Lung (tissue), 12 donors: ENCODE data around the gene RAI1. TPM values are rescaled to one million over a fixed set of nuclear protein-coding genes. Genes with fewer than 3 reads are reported as not detected.
A peak's percentile ranks its signal among the peaks of the same experiment; 100 is the strongest.

Experiments used
- ATAC-seq: fragments of 200-7000 bp; cut with Tn5 transposase; one replicate; pipeline ENCODE4 v1.9.1; 2020; ENCODE audit warnings: moderate number of reproducible peaks; ENCODE audit not compliant: insufficient read depth, low FRiP score
- DNase-seq, 3 donors: peaks; one replicate each; pipeline ENCODE4 v3.0.0-alpha.2; 2013 to 2017
- H3K27ac ChIP-seq, 2 donors: one replicate each; pipeline ENCODE4 v1.5.1; 2013; ENCODE audit warnings: mild to moderate bottlenecking in 2 of 2, moderate library complexity in 2 of 2, control low read depth in 1 of 2, inconsistent platforms in 1 of 2, low read depth in 1 of 2, low read length in 1 of 2
- H3K27me3 ChIP-seq, 3 donors: one replicate each; pipeline ENCODE4 v1.5.1; 2013; ENCODE audit warnings: low read length in 2 of 3; ENCODE audit not compliant: control insufficient read depth in 3 of 3, insufficient read depth in 3 of 3
- H3K36me3 ChIP-seq, 4 donors: one replicate each; pipeline ENCODE4 v1.5.1; 2013; ENCODE audit warnings: low read length in 4 of 4, mild to moderate bottlenecking in 1 of 4, moderate library complexity in 1 of 4; ENCODE audit not compliant: control insufficient read depth in 4 of 4, insufficient read depth in 4 of 4
- H3K4me1 ChIP-seq, 5 donors: one replicate each; pipeline ENCODE4 v1.5.1; 2013; ENCODE audit warnings: low read length in 5 of 5, mild to moderate bottlenecking in 2 of 5, moderate library complexity in 1 of 5; ENCODE audit not compliant: control insufficient read depth in 5 of 5, insufficient read depth in 5 of 5
- H3K4me3 ChIP-seq: one replicate; pipeline ENCODE4 v1.5.1; 2013; ENCODE audit warnings: mild to moderate bottlenecking, control low read depth, moderate library complexity
- H3K9ac ChIP-seq, 2 donors: one replicate each; pipeline ENCODE4 v1.5.1; 2013; ENCODE audit warnings: low read length in 2 of 2, control low read depth in 1 of 2; ENCODE audit not compliant: insufficient read depth in 1 of 2
- H3K9me3 ChIP-seq, 4 donors: one replicate each; pipeline ENCODE4 v1.5.1; 2013; ENCODE audit warnings: low read length in 3 of 4, mild to moderate bottlenecking in 1 of 4, moderate library complexity in 1 of 4; ENCODE audit not compliant: control insufficient read depth in 4 of 4, insufficient read depth in 3 of 4
- CTCF ChIP-seq: IDR thresholded peaks from 2 replicates; pipeline ENCODE4 v1.5.1; 2012; ENCODE audit warnings: mild to moderate bottlenecking; ENCODE audit errors: control extremely low read depth, extremely low read depth
- WGBS, 2 donors: extraction: QIAGEN DNeasy Blood & Tissue Kit; methylation state at CpG; one replicate each; pipeline ENCODE4 v1.1.7; 2013; 5-methylcytosine and 5-hydroxymethylcytosine counted together
- polyA plus RNA-seq, 2 donors: library from polyadenylated mRNA; stranded (reverse); fragments of 200-250 nt; gene quantifications; one replicate each; pipeline ENCODE4 v1.2.1, GENCODE V29; 2013
- total RNA-seq, 2 donors: library from RNA; depleted of rRNA in 1 of 2; stranded (reverse); fragments of >200 nt in 1 of 2; gene quantifications; one replicate each; pipeline ENCODE4 v1.2.1, GENCODE V29; 2014 to 2021
- donor health status: control.
- donor health status: control.
- donor health status: Bipolar disorder and iron deficiency.
- donor health status: healthy.
- donor health status: DM: yes; HTN: yes; CAD: no.

RAI1 gene
- total and polyA plus RNA-seq, 4 donors: 14.5 to 44.4 (median 28.3) TPM

GRCh38 chr17:17816831-17817551 lies 135.7 kb downstream of the RAI1 start:
- Histone ChIP-seq H3K4me1 (peaks cover 2 to 22% (median 5%) of the 10 kb centered on the region in 5 donors), H3K36me3 (peaks cover 0 to 64% (median 3%) of the 10 kb centered on the region in 4 donors), H3K9ac (no peak overlapping the region), H3K4me3 (no peak overlapping the region), H3K9me3 (no peaks in the 10 kb centered on the region), H3K27ac (no peak overlapping the region), H3K27me3 (no peaks in the 10 kb centered on the region)
- 91 to 93% methylated on average over 24 of the region's 24 CpGs for WGBS, 2 donors
- DNase-seq (no peak), ATAC-seq (no peak)
- no peak for TF ChIP-seq CTCF

- Histone ChIP-seq H3K27ac (peak overlapping the region in 1 of 2 donors; percentile 52), H3K4me3 (no peak overlapping the region), H3K36me3 (peaks cover 0 to 62% (median 3%) of the 10 kb centered on the region in 4 donors), H3K9ac (no peak overlapping the region), H3K27me3 (no peaks in the 10 kb centered on the region), H3K9me3 (no peaks in the 10 kb centered on the region), H3K4me1 (peaks cover 0 to 27% (median 3%) of the 10 kb centered on the region in 5 donors)
- DNase-seq (no peak), ATAC-seq (no peak)
- TF ChIP-seq CTCF: no peak
- WGBS, 2 donors: 91 to 96% methylated on average over 10 of the region's 10 CpGs
Measured at GRCh38 chr17:17817552-17817947, 136.3 kb downstream of the RAI1 start.

- ATAC-seq: no peak
- no peak for TF ChIP-seq CTCF
- Histone ChIP-seq H3K36me3 (peaks cover 0 to 56% (median 2%) of the 10 kb centered on the region in 4 donors), H3K4me1 (peaks cover 0 to 32% (median 4%) of the 10 kb centered on the region in 5 donors), H3K9me3 (no peaks in the 10 kb centered on the region), H3K27ac (no peak overlapping the region), H3K27me3 (no peaks in the 10 kb centered on the region), H3K9ac (no peak overlapping the region), H3K4me3 (no peak overlapping the region)
- WGBS, 2 donors: 66 to 70% methylated on average over 10 of the region's 10 CpGs
- no peak for DNase-seq
Measured at GRCh38 chr17:17818088-17818526, 136.8 kb downstream of the RAI1 start.
